ENCODE results near the gene DLL3. TPM values are rescaled to one million over a fixed set of nuclear protein-coding genes. Genes with fewer than 3 reads are reported as not detected.
A peak's percentile ranks its signal among the peaks of the same experiment; 100 is the strongest.

DLL3 gene
- total RNA-seq, 4 donors from 2014 or later, result not detected

GRCh38 chr19:39499932-39500331 lies 1.2 kb downstream of the DLL3 start:
- TF ChIP-seq POLR2A (IDR thresholded peaks at IDR 0.05), result no peak
- no peak for TF ChIP-seq POLR2AphosphoS5 (IDR thresholded peaks at IDR 0.05)
- no peak for TF ChIP-seq EP300 (IDR thresholded peaks at IDR 0.05)
- no peak for TF ChIP-seq CTCF (IDR thresholded peaks at IDR 0.05)
- no peak overlapping the region for H3K27ac ChIP-seq
- no peak overlapping the region for H3K4me3 ChIP-seq
- 70 to 76% methylated on average over 4 to 7 of the region's 8 CpGs for WGBS, 2 donors (ENCODE audit: low coverage in 1 of 2)
- peaks cover 0 to 6% (median 0%) of the 10 kb centered on the region in 3 donors for H3K9me3 ChIP-seq
- H3K4me1 ChIP-seq, result peaks cover 0 to 30% (median 17%) of the 10 kb centered on the region in 3 donors
- H3K36me3 ChIP-seq, result no peaks in the 10 kb centered on the region
- no peak for ATAC-seq
- peaks cover 92% of the 10 kb centered on the region for H3K27me3 ChIP-seq

- H3K4me1 ChIP-seq, result peaks cover 0 to 30% (median 17%) of the 10 kb centered on the region in 3 donors
- ATAC-seq, result no peak
- TF ChIP-seq CTCF (IDR thresholded peaks at IDR 0.05) (no peak), POLR2A (IDR thresholded peaks at IDR 0.05) (no peak)
- H3K27ac ChIP-seq, result no peak overlapping the region
- no peaks in the 10 kb centered on the region for H3K36me3 ChIP-seq
- H3K9me3 ChIP-seq, result peaks cover 0 to 6% (median 0%) of the 10 kb centered on the region in 3 donors
- WGBS, 2 donors (ENCODE audit: low coverage in 1 of 2), result 57 to 61% methylated on average over 3 of the region's 4 CpGs
- H3K27me3 ChIP-seq, result peaks cover 98% of the 10 kb centered on the region
- no peak overlapping the region for H3K4me3 ChIP-seq
These were observed 1.8 kb downstream of the DLL3 start for GRCh38 chr19:39500543-39500942.

- Histone ChIP-seq H3K9me3 (peaks cover 0 to 6% (median 0%) of the 10 kb centered on the region in 3 donors), H3K27ac (no peak overlapping the region), H3K4me3 (no peak overlapping the region), H3K36me3 (no peaks in the 10 kb centered on the region), H3K27me3 (peaks cover 100% of the 10 kb centered on the region), H3K4me1 (peaks cover 0 to 30% (median 17%) of the 10 kb centered on the region in 3 donors)
- TF ChIP-seq POLR2AphosphoS5 (IDR thresholded peaks at IDR 0.05) (no peak), POLR2A (IDR thresholded peaks at IDR 0.05) (no peak), CTCF (IDR thresholded peaks at IDR 0.05) (no peak), EP300 (IDR thresholded peaks at IDR 0.05) (no peak)
- no peak for ATAC-seq
- 40 to 71% methylated on average over 1 to 2 of the region's 5 CpGs for WGBS, 2 donors (ENCODE audit: low coverage in 1 of 2)
These were observed 2.6 kb downstream of the DLL3 start for GRCh38 chr19:39501340-39501739.

GRCh38 chr19:39502640-39503417 lies 4.1 kb downstream of the DLL3 start:
- TF ChIP-seq POLR2A (IDR thresholded peaks at IDR 0.05) (no peak), CTCF (IDR thresholded peaks at IDR 0.05) (peak in 3 of 4 experiments; percentile 56 to 86 (median 80)), POLR2AphosphoS5 (IDR thresholded peaks at IDR 0.05) (no peak), EP300 (IDR thresholded peaks at IDR 0.05) (no peak)

GRCh38 chr19:39506598-39506943 lies 7.8 kb downstream of the DLL3 start:
- H3K4me1 ChIP-seq, result peaks cover 0 to 23% (median 0%) of the 10 kb centered on the region in 3 donors
- peak overlapping the region in 1 of 2 donors; percentile 46 for H3K4me3 ChIP-seq
- TF ChIP-seq EP300 (IDR thresholded peaks at IDR 0.05), result no peak
- no peak for TF ChIP-seq POLR2A (IDR thresholded peaks at IDR 0.05)
- TF ChIP-seq CTCF (IDR thresholded peaks at IDR 0.05), result no peak
- no peak for TF ChIP-seq POLR2AphosphoS5 (IDR thresholded peaks at IDR 0.05)
- H3K36me3 ChIP-seq, result no peaks in the 10 kb centered on the region
- H3K9me3 ChIP-seq, result peaks cover 0 to 6% (median 0%) of the 10 kb centered on the region in 3 donors
- ATAC-seq, result no peak
- peaks cover 97% of the 10 kb centered on the region for H3K27me3 ChIP-seq
- WGBS, 2 donors (ENCODE audit: low coverage in 1 of 2), result 20 to 45% methylated on average over 1 to 7 of the region's 7 CpGs
- H3K27ac ChIP-seq, result no peak overlapping the region

More at GRCh38 chr19:39502640-39503417, 4.1 kb downstream of the DLL3 start:
- 9 to 36% methylated on average over 5 to 9 of the region's 69 CpGs for WGBS, 2 donors (ENCODE audit: low coverage in 1 of 2)
- Histone ChIP-seq H3K9me3 (peaks cover 0 to 6% (median 0%) of the 10 kb centered on the region in 3 donors), H3K4me3 (peak overlapping the region in 1 of 2 donors; percentile 4), H3K36me3 (no peaks in the 10 kb centered on the region), H3K27me3 (peaks cover 100% of the 10 kb centered on the region), H3K27ac (no peak overlapping the region), H3K4me1 (peaks cover 0 to 40% (median 15%) of the 10 kb centered on the region in 3 donors)
- ATAC-seq, result peak; percentile 77
